Small intestine (tissue), 16 donors: Measurements from ENCODE around the gene PAPSS2. TPM values are rescaled to one million over a fixed set of nuclear protein-coding genes. Genes with fewer than 3 reads are reported as not detected.
"Not testable (repeated sequence)": the region's sequence is repeated elsewhere in the genome, so short reads cannot be mapped to it uniquely, and the experiment has no call there.

Experiments used
- DNase-seq, 2 donors: peaks; one replicate each; pipeline versions ENCODE4 v3.0.0 to v3.0.0-alpha.2; 2013
- FAIRE-seq: peaks from 2 replicates; lab custom pipeline; 2012; peaks lifted over from hg19 to GRCh38; lab: Jason Lieb, UNC
- H3K27ac ChIP-seq, 3 donors: one replicate each; pipeline ENCODE4 v1.5.1; 2013; ENCODE audit warnings: low read length in 2 of 3, mild to moderate bottlenecking in 2 of 3, control low read depth in 1 of 3, inconsistent platforms in 1 of 3, low read depth in 1 of 3, moderate library complexity in 1 of 3
- H3K27me3 ChIP-seq, 3 donors: one replicate each; pipeline ENCODE4 v1.6.1; 2013; ENCODE audit warnings: low read length in 3 of 3, inconsistent platforms in 1 of 3; ENCODE audit not compliant: control insufficient read depth in 3 of 3, insufficient read depth in 3 of 3
- H3K36me3 ChIP-seq, 3 donors: one replicate each; pipeline ENCODE4 v1.6.1; 2013; ENCODE audit warnings: low read length in 3 of 3, inconsistent platforms in 1 of 3, low read depth in 1 of 3, mild to moderate bottlenecking in 1 of 3, moderate library complexity in 1 of 3; ENCODE audit not compliant: control insufficient read depth in 3 of 3, insufficient read depth in 2 of 3
- H3K4me1 ChIP-seq, 3 donors: one replicate each; pipeline ENCODE4 v1.6.1; 2013; ENCODE audit warnings: low read length in 2 of 3, inconsistent platforms in 1 of 3, low read depth in 1 of 3, mild to moderate bottlenecking in 1 of 3, moderate library complexity in 1 of 3; ENCODE audit not compliant: control insufficient read depth in 3 of 3, insufficient read depth in 2 of 3
- H3K4me3 ChIP-seq, 3 donors: one replicate each; pipeline ENCODE4 v1.5.1; 2013; ENCODE audit warnings: low read length in 3 of 3, control low read depth in 1 of 3, inconsistent platforms in 1 of 3, low read depth in 1 of 3, mild to moderate bottlenecking in 1 of 3, moderate library complexity in 1 of 3
- H3K9me3 ChIP-seq, 2 donors: one replicate each; pipeline ENCODE4 v1.6.1; 2013; ENCODE audit warnings: low read depth in 1 of 2, low read length in 1 of 2; ENCODE audit not compliant: control insufficient read depth in 2 of 2, insufficient read depth in 1 of 2
- WGBS, 3 donors: extraction: QIAGEN DNeasy Blood & Tissue Kit; methylation state at CpG; one replicate each; pipeline ENCODE4 v1.1.7; 2013; 5-methylcytosine and 5-hydroxymethylcytosine counted together
- long read RNA-seq, 10 donors: transcript quantifications; one replicate each; lab custom pipeline, GENCODE V29; 2026
- polyA plus RNA-seq, 4 donors: library from polyadenylated mRNA; stranded (reverse) in 3 of 4; unstranded in 1 of 4; fragments of 200-250 nt in 3 of 4; fragments of 120-200 nt in 1 of 4; gene quantifications; one replicate each; pipeline versions ENCODE4 v1.2.1 to v1.2.3, GENCODE V29; 2013
- donor health status: healthy with polysubstance abuse.
- donor health status: control.
- donor health status: control.
- donor health status: Bipolar disorder and iron deficiency.
- donor health status: healthy.

PAPSS2 gene
- 10 to 100 TPM; 28.4 to 90.5 (median 58.1) TPM for polyA plus RNA-seq
- long read RNA-seq, donor 1, transcript PAPSS2-201 (12 exons, 3,949 nt), result major isoform, 18 of 136 reads
- long read RNA-seq, donor 1, partial matches to known transcripts, result 101 of 136 reads
- long read RNA-seq, donor 1, other reads (novel, unspliced or antisense), result 17 of 136 reads
- long read RNA-seq, donor 2, partial matches to known transcripts, result 0 of 4 reads
- long read RNA-seq, donor 2, other reads (novel, unspliced or antisense), result 0 of 4 reads
- long read RNA-seq, donor 3, partial matches to known transcripts, result 0 of 3 reads
- long read RNA-seq, donor 3, other reads (novel, unspliced or antisense), result 0 of 3 reads
- long read RNA-seq, donor 4, partial matches to known transcripts, result 0 of 1 reads
- long read RNA-seq, donor 4, other reads (novel, unspliced or antisense), result 0 of 1 reads
- long read RNA-seq, donor 5, result 0 reads
- long read RNA-seq, donor 6, partial matches to known transcripts, result 0 of 4 reads
- long read RNA-seq, donor 6, other reads (novel, unspliced or antisense), result 0 of 4 reads
- long read RNA-seq, donor 7, result 0 reads
- long read RNA-seq, donor 8, result 0 reads
- long read RNA-seq, donor 9, partial matches to known transcripts, result 0 of 2 reads
- long read RNA-seq, donor 9, other reads (novel, unspliced or antisense), result 0 of 2 reads
- long read RNA-seq, donor 10, transcript PAPSS2-201 (12 exons, 3,949 nt), result major isoform, 17 of 32 reads
- long read RNA-seq, donor 10, partial matches to known transcripts, result 7 of 32 reads
- long read RNA-seq, donor 10, other reads (novel, unspliced or antisense), result 8 of 32 reads

- Histone ChIP-seq H3K27ac (peak within 1 kb of the TSS; percentile 60 to 73 (median 66)), H3K27me3 (peaks cover 0 to 2% (median 0%) of the 10 kb centered on the region in 3 donors), H3K9me3 (no peaks in the 10 kb centered on the region), H3K36me3 (peaks cover 0 to 3% (median 0%) of the 10 kb centered on the region in 3 donors), H3K4me3 (peak within 1 kb of the TSS; percentile 66 to 95 (median 70)), H3K4me1 (peaks cover 0 to 5% (median 0%) of the 10 kb centered on the region in 3 donors)
- 1% methylated on average over 45 to 82 of the region's 82 CpGs for WGBS, 3 donors
- FAIRE-seq (no peak), DNase-seq (peak; percentile 58 to 83)
Measured at GRCh38 chr10:87659571-87660483, at the start of gene PAPSS2. Gene PAPSS2, plus strand, starts transcription at chr10:87659878. Its CDS starts 104 bp downstream, at chr10:87659982.

GRCh38 chr10:87611341-87611740 is 48.3 kb upstream of the PAPSS2 start:
- not testable (repeated sequence) for H3K27ac ChIP-seq, FAIRE-seq, H3K4me3 ChIP-seq, H3K9me3 ChIP-seq, H3K27me3 ChIP-seq, DNase-seq, H3K36me3 ChIP-seq
- 92 to 97% (median 96%) methylated on average over 2 of the region's 2 CpGs for WGBS, 3 donors
- H3K4me1 ChIP-seq, result peaks cover 0 to 10% (median 0%) of the 10 kb centered on the region in 3 donors

GRCh38 chr10:87612115-87612514 is 47.6 kb upstream of the PAPSS2 start:
- WGBS, 3 donors, result 13 to 35% (median 27%) methylated on average over 2 of the region's 2 CpGs
- H3K27ac ChIP-seq, result peak overlapping the region in 1 of 3 donors; percentile 49
- H3K4me1 ChIP-seq, result peaks cover 0 to 7% (median 0%) of the 10 kb centered on the region in 3 donors
- peaks cover 0 to 8% of the 10 kb centered on the region in 2 donors for H3K9me3 ChIP-seq
- no peak overlapping the region for H3K4me3 ChIP-seq
- DNase-seq, result peak; percentile 40 to 46
- H3K36me3 ChIP-seq, result peaks cover 0 to 4% (median 0%) of the 10 kb centered on the region in 3 donors
- FAIRE-seq, result no peak
- no peaks in the 10 kb centered on the region for H3K27me3 ChIP-seq

GRCh38 chr10:87613751-87614150 is 45.9 kb upstream of the PAPSS2 start:
- no peak for DNase-seq
- WGBS, 3 donors, result 77 to 100% (median 84%) methylated on average over 2 of the region's 2 CpGs

GRCh38 chr10:87615856-87616255 is 43.8 kb upstream of the PAPSS2 start:
- DNase-seq (no peak), FAIRE-seq (no peak)
- peaks cover 0 to 20% (median 0%) of the 10 kb centered on the region in 3 donors for H3K4me1 ChIP-seq
- peaks cover 0 to 8% of the 10 kb centered on the region in 2 donors for H3K9me3 ChIP-seq
- WGBS, 3 donors, result 54 to 70% (median 62%) methylated on average over 3 of the region's 3 CpGs
- H3K27ac ChIP-seq, result no peak overlapping the region
- peaks cover 0 to 4% (median 0%) of the 10 kb centered on the region in 3 donors for H3K36me3 ChIP-seq
- H3K27me3 ChIP-seq, result no peaks in the 10 kb centered on the region
- no peak overlapping the region for H3K4me3 ChIP-seq

More at GRCh38 chr10:87613751-87614150, 45.9 kb upstream of the PAPSS2 start:
- H3K9me3 ChIP-seq, result peaks cover 0 to 8% of the 10 kb centered on the region in 2 donors
- no peaks in the 10 kb centered on the region for H3K27me3 ChIP-seq
- H3K4me3 ChIP-seq, result no peak overlapping the region
- H3K4me1 ChIP-seq, result peaks cover 0 to 15% (median 0%) of the 10 kb centered on the region in 3 donors
- H3K36me3 ChIP-seq, result peaks cover 0 to 4% (median 0%) of the 10 kb centered on the region in 3 donors
- H3K27ac ChIP-seq, result no peak overlapping the region
- no peak for FAIRE-seq

GRCh38 chr10:87617503-87617902 is 42.2 kb upstream of the PAPSS2 start:
- 88 to 96% (median 91%) methylated on average over 1 of the region's 1 CpG for WGBS, 3 donors
- no peaks in the 10 kb centered on the region for H3K36me3 ChIP-seq
- H3K27ac ChIP-seq, result no peak overlapping the region
- H3K27me3 ChIP-seq, result no peaks in the 10 kb centered on the region
- no peak for DNase-seq
- no peak overlapping the region for H3K4me3 ChIP-seq
- H3K9me3 ChIP-seq, result no peaks in the 10 kb centered on the region
- no peak for FAIRE-seq
- peaks cover 0 to 13% (median 0%) of the 10 kb centered on the region in 3 donors for H3K4me1 ChIP-seq

GRCh38 chr10:87618566-87619423 is 40.9 kb upstream of the PAPSS2 start:
- peak overlapping the region in 1 of 3 donors; percentile 49 for H3K27ac ChIP-seq
- H3K9me3 ChIP-seq, result no peaks in the 10 kb centered on the region
- H3K36me3 ChIP-seq, result no peaks in the 10 kb centered on the region
- H3K4me3 ChIP-seq, result no peak overlapping the region
- no peaks in the 10 kb centered on the region for H3K27me3 ChIP-seq
- DNase-seq (peak; percentile 71 to 83), FAIRE-seq (no peak)
- WGBS, 3 donors, result 40 to 61% (median 44%) methylated on average over 11 of the region's 11 CpGs
- peaks cover 0 to 13% (median 0%) of the 10 kb centered on the region in 3 donors for H3K4me1 ChIP-seq
